Right lobe of liver (tissue), 4 donors: ENCODE results near the gene MET.

Source experiments
- POLR2A ChIP-seq: fragments of 450-650 bp; IDR thresholded peaks from one replicate; pipeline ENCODE4 v1.6.1; 2017; ENCODE audit warnings: antibody characterized with exemption, mild to moderate bottlenecking
- TF ChIP-seq, protein P1 (sequence below), 4 donors: fragments of 200-600 bp in 3 of 4; fragments of 450-650 bp in 1 of 4; IDR thresholded peaks; one replicate each; pipeline versions ENCODE4 v1.5.1 to v1.8.0; 2016 to 2022; ENCODE audit warnings: antibody characterized with exemption in 4 of 4, mild to moderate bottlenecking in 2 of 4
- donor health status: DM: no; HTN: no; CAD: no.
- donor health status: DM: no; HTN: no; CAD: no.
- donor health status: DM: no; HTN: yes; CAD: no.

DNA sequence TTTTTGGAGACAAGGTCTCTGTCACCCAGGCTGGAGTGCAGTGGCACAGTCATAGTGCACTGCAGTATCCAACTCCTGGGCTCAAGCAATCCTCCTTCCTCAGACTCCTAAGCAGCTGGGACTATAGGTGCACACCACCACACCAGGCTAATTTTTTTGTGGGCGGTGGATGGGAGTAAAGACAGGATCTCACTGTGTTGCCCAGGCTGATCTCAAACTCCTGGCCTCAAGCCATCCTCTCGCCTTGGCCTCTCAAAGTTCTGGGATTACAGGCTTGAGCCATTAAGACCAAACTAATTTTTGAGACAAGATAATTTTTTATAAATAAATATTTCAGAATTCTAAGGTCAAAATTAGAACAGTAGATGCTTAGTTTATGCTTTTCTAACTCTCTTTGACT, 109.6 kb downstream of the MET start:
- TF ChIP-seq, protein P1, sequence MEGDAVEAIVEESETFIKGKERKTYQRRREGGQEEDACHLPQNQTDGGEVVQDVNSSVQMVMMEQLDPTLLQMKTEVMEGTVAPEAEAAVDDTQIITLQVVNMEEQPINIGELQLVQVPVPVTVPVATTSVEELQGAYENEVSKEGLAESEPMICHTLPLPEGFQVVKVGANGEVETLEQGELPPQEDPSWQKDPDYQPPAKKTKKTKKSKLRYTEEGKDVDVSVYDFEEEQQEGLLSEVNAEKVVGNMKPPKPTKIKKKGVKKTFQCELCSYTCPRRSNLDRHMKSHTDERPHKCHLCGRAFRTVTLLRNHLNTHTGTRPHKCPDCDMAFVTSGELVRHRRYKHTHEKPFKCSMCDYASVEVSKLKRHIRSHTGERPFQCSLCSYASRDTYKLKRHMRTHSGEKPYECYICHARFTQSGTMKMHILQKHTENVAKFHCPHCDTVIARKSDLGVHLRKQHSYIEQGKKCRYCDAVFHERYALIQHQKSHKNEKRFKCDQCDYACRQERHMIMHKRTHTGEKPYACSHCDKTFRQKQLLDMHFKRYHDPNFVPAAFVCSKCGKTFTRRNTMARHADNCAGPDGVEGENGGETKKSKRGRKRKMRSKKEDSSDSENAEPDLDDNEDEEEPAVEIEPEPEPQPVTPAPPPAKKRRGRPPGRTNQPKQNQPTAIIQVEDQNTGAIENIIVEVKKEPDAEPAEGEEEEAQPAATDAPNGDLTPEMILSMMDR (IDR thresholded peaks at IDR 0.05): no peak
- TF ChIP-seq POLR2A: no peak
